Natural killer cell (primary cell): ENCODE measurements around the gene CATSPERD. TPM values are rescaled to one million over a fixed set of nuclear protein-coding genes. Genes with fewer than 3 reads are reported as not detected.

Experiments used
- ATAC-seq, 3 donors: fragments of 150-1000 bp in 2 of 3; fragments of 200-7000 bp in 1 of 3; cut with Tn5 transposase; 1 replicate in 1 of 3; 2 replicates in 2 of 3; pipeline ENCODE4 v1.10.0; 2021; ENCODE audit warnings: mild to moderate bottlenecking in 2 of 3, moderate library complexity in 2 of 3
- DNase-seq, 2 donors: peaks; one replicate each; pipeline versions ENCODE4 v3.0.0 to v3.0.0-alpha.2; 2013 to 2021; ENCODE audit warnings: mixed read lengths in 1 of 2
- H3K27ac ChIP-seq: one replicate; pipeline ENCODE4 v1.5.1; 2013; ENCODE audit warnings: mild to moderate bottlenecking, low read length
- H3K27me3 ChIP-seq: one replicate; pipeline ENCODE4 v1.6.1; 2013; ENCODE audit warnings: low read length; ENCODE audit not compliant: control insufficient read depth, insufficient read depth
- H3K36me3 ChIP-seq: one replicate; pipeline ENCODE4 v1.6.1; 2013; ENCODE audit warnings: low read length; ENCODE audit not compliant: control insufficient read depth, insufficient read depth
- H3K4me1 ChIP-seq: one replicate; pipeline ENCODE4 v1.6.1; 2013; ENCODE audit warnings: low read length; ENCODE audit not compliant: control insufficient read depth, insufficient read depth
- H3K4me3 ChIP-seq: one replicate; pipeline ENCODE4 v1.5.1; 2013; ENCODE audit warnings: low read length
- H3K9me3 ChIP-seq: one replicate; pipeline ENCODE4 v1.6.1; 2013; ENCODE audit warnings: low read length; ENCODE audit not compliant: control insufficient read depth, insufficient read depth
- H3K27ac Mint-ChIP-seq, 2 donors: one replicate each; pipeline ENCODE4 v1.8.0; 2022; ENCODE audit warnings: mild to moderate bottlenecking in 2 of 2, mixed read lengths in 2 of 2, moderate library complexity in 1 of 2
- H3K27me3 Mint-ChIP-seq, 2 donors: one replicate each; pipeline ENCODE4 v1.8.0; 2022; ENCODE audit warnings: low read depth in 2 of 2, mixed read lengths in 2 of 2
- H3K36me3 Mint-ChIP-seq: one replicate; pipeline ENCODE4 v1.8.0; 2022; ENCODE audit warnings: mixed read lengths
- H3K4me1 Mint-ChIP-seq, 2 donors: one replicate each; pipeline ENCODE4 v1.8.0; 2022; ENCODE audit warnings: mixed read lengths in 2 of 2
- H3K4me3 Mint-ChIP-seq: one replicate; pipeline ENCODE4 v1.8.0; 2022; ENCODE audit warnings: mild to moderate bottlenecking, moderate library complexity, mixed read lengths
- H3K9me3 Mint-ChIP-seq, 2 donors: one replicate each; pipeline ENCODE4 v1.8.0; 2022; ENCODE audit warnings: mixed read lengths in 2 of 2
- CTCF ChIP-seq: fragments of 200-600 bp; IDR thresholded peaks from one replicate; pipeline ENCODE4 v1.8.0; 2022; ENCODE audit warnings: antibody characterized with exemption
- WGBS: methylation state at CpG from one replicate; pipeline ENCODE4 v1.1.7; 2013; ENCODE audit warnings: missing lambda C conversion rate; ENCODE audit not compliant: insufficient coverage; 5-methylcytosine and 5-hydroxymethylcytosine counted together
- intact Hi-C: fragments of 100-400 bp; cut with micrococcal nuclease; formaldehyde crosslinking; loops from one replicate; pipeline ENCODE4 v1.14.2; 2022
- total RNA-seq, 4 donors: library from RNA; stranded (reverse); fragments of 120-200 nt in 1 of 4; gene quantifications; one replicate each; pipeline versions ENCODE4 v1.2.3 to v1.2.4, GENCODE V29; 2013 to 2022

CATSPERD gene
- total RNA-seq, result not detected
- total RNA-seq (2013), result not detected

- no peaks in the 10 kb centered on the region for H3K9me3 Mint-ChIP-seq
Measured at GRCh38 chr19:5719961-5720790, at the start of gene CATSPERD, which contains the start of gene LONP1. TSS of gene CATSPERD (plus strand) at chr19:5720637. CDS start at chr19:5720738, 101 bp downstream. TSS of gene LONP1 (minus strand) at chr19:5720146. CDS start at chr19:5720132, 14 bp downstream.

GRCh38 chr19:5671600-5671999 is 48.8 kb upstream of the CATSPERD start:
- DNase-seq, result no peak
- no peak for ATAC-seq
- peaks cover 25% of the 10 kb centered on the region for H3K36me3 ChIP-seq

More at GRCh38 chr19:5719961-5720790, at the start of gene CATSPERD, which contains the start of gene LONP1:
- ATAC-seq (peak; percentile 87 to 96 (median 87)), DNase-seq (peak; percentile 96 to 100)
- Mint-ChIP-seq H3K27me3 (peaks cover 0 to 2% of the 10 kb centered on the region in 2 donors), H3K4me1 (peaks cover 10 to 23% of the 10 kb centered on the region in 2 donors), H3K4me3 (peak within 1 kb of the TSS; percentile 89), H3K27ac (peak within 1 kb of the TSS; percentile 92 to 95), H3K36me3 (no peaks in the 10 kb centered on the region)
- Histone ChIP-seq H3K27me3 (no peaks in the 10 kb centered on the region), H3K4me1 (peaks cover 31% of the 10 kb centered on the region), H3K9me3 (no peaks in the 10 kb centered on the region), H3K36me3 (peaks cover 3% of the 10 kb centered on the region), H3K4me3 (peak within 1 kb of the TSS; percentile 68), H3K27ac (peak within 1 kb of the TSS; percentile 82)
- under 1% methylated on average over 90 of the region's 90 CpGs for WGBS
- intact Hi-C loops, result loop anchor here (1.0 to 2.0 kb wide), 5 partner anchors 30 to 184 kb away; partner anchors contain the start of genes DUS3L, MICOS13, RPL36 and SAFB
- peak; percentile 67 for TF ChIP-seq CTCF

GRCh38 chr19:5672708-5673459 is 47.6 kb upstream of the CATSPERD start:
- H3K4me3 ChIP-seq, result no peak overlapping the region
- H3K4me1 Mint-ChIP-seq, result peaks cover 0 to 3% of the 10 kb centered on the region in 2 donors
- TF ChIP-seq CTCF, result no peak
- H3K4me1 ChIP-seq, result no peaks in the 10 kb centered on the region
- WGBS, result 96% methylated on average over 13 of the region's 13 CpGs
- no peak for DNase-seq
- peaks cover 14% of the 10 kb centered on the region for H3K36me3 ChIP-seq
- peaks cover 0 to 4% of the 10 kb centered on the region in 2 donors for H3K9me3 Mint-ChIP-seq
- H3K9me3 ChIP-seq, result no peaks in the 10 kb centered on the region
- H3K36me3 Mint-ChIP-seq, result no peaks in the 10 kb centered on the region
- no peaks in the 10 kb centered on the region for H3K27me3 Mint-ChIP-seq
- intact Hi-C loops, result no loop called here
- no peak overlapping the region for H3K4me3 Mint-ChIP-seq
- no peak for ATAC-seq
- H3K27me3 ChIP-seq, result no peaks in the 10 kb centered on the region
- H3K27ac Mint-ChIP-seq, result peak overlapping the region; percentile 49 to 56
- no peak overlapping the region for H3K27ac ChIP-seq

More at GRCh38 chr19:5671600-5671999, 48.8 kb upstream of the CATSPERD start:
- Histone ChIP-seq H3K27ac (no peak overlapping the region), H3K27me3 (no peaks in the 10 kb centered on the region), H3K9me3 (no peaks in the 10 kb centered on the region), H3K4me3 (no peak overlapping the region), H3K4me1 (no peaks in the 10 kb centered on the region)
- Mint-ChIP-seq H3K9me3 (peaks cover 0 to 4% of the 10 kb centered on the region in 2 donors), H3K36me3 (no peaks in the 10 kb centered on the region), H3K27ac (no peak overlapping the region), H3K4me3 (no peak overlapping the region), H3K4me1 (peaks cover 0 to 3% of the 10 kb centered on the region in 2 donors), H3K27me3 (no peaks in the 10 kb centered on the region)
- no peak for TF ChIP-seq CTCF
- WGBS, result 98% methylated on average over 7 of the region's 7 CpGs
- intact Hi-C loops, result no loop called here
